SK-N-MC (cell line): ENCODE measurements around the gene SFRP4.

Experiments used
- EZH2 ChIP-seq: fragments of 200-600 bp; sonication (generic); IDR thresholded peaks from one replicate; pipeline ENCODE4 v1.6.1; 2017; ENCODE audit warnings: antibody characterized with exemption
- POLR2AphosphoS5 ChIP-seq: IDR thresholded peaks from 2 replicates; pipeline ENCODE4 v1.6.1; 2012; ENCODE audit warnings: mild to moderate bottlenecking, low read depth, low read length, borderline replicate concordance

DNA sequence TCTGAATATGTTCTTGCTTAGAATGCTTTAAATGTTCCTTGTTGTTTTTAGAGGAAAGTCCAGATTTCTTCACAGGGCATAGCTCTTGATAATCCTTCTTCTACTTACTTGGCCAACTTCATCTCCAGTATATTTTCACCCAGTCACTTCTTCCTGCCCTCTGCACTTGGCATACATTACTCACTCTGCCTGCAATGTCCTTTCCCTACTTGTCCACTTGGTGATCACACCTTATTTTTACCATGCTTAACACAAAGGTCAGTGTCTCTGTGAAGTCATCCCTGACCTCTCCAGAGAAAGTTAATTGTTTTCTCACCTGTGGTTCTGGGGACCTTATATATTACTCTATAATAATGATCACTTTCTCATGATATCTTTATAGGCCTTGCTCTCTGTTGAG, 23.3 kb downstream of the SFRP4 start:
- TF ChIP-seq POLR2AphosphoS5, result no peak
- no peak for TF ChIP-seq EZH2
